Aorta (tissue), 5 donors: Measurements from ENCODE around the gene RSL24D1. TPM values are rescaled to one million over a fixed set of nuclear protein-coding genes. Genes with fewer than 3 reads are reported as not detected.

Source experiments
- ATAC-seq: fragments of 200-7000 bp; cut with Tn5 transposase; one replicate; pipeline ENCODE4 v1.9.1; 2022; ENCODE audit warnings: moderate library complexity; ENCODE audit not compliant: low FRiP score
- DNase-seq, 2 donors: peaks; one replicate each; pipeline ENCODE4 v3.0.0-alpha.2; 2020
- H3K27ac ChIP-seq, 2 donors: one replicate each; pipeline ENCODE4 v1.5.1; 2013; ENCODE audit warnings: low read length in 2 of 2, mild to moderate bottlenecking in 2 of 2, moderate library complexity in 2 of 2, control low read depth in 1 of 2, inconsistent platforms in 1 of 2, low read depth in 1 of 2
- H3K27me3 ChIP-seq, 2 donors: one replicate each; pipeline ENCODE4 v1.6.1; 2013; ENCODE audit warnings: control low read depth in 1 of 2, low read length in 1 of 2, mild to moderate bottlenecking in 1 of 2, moderate library complexity in 1 of 2; ENCODE audit not compliant: insufficient read depth in 2 of 2, control insufficient read depth in 1 of 2
- H3K36me3 ChIP-seq, 2 donors: one replicate each; pipeline ENCODE4 v1.6.1; 2013; ENCODE audit warnings: control low read depth in 1 of 2, low read length in 1 of 2, mild to moderate bottlenecking in 1 of 2; ENCODE audit not compliant: insufficient read depth in 2 of 2, control insufficient read depth in 1 of 2
- H3K4me1 ChIP-seq, 2 donors: one replicate each; pipeline ENCODE4 v1.6.1; 2013; ENCODE audit warnings: low read length in 2 of 2, control low read depth in 1 of 2, mild to moderate bottlenecking in 1 of 2, moderate library complexity in 1 of 2; ENCODE audit not compliant: insufficient read depth in 2 of 2, control insufficient read depth in 1 of 2
- H3K4me3 ChIP-seq, 2 donors: one replicate each; pipeline ENCODE4 v1.5.1; 2013; ENCODE audit warnings: low read length in 2 of 2, control low read depth in 1 of 2, mild to moderate bottlenecking in 1 of 2
- H3K9me3 ChIP-seq: one replicate; pipeline ENCODE4 v1.6.1; 2013; ENCODE audit warnings: mild to moderate bottlenecking, low read length; ENCODE audit not compliant: control insufficient read depth
- WGBS, 2 donors: extraction: QIAGEN DNeasy Blood & Tissue Kit; methylation state at CpG; one replicate each; pipeline ENCODE4 v1.1.7; 2013; 5-methylcytosine and 5-hydroxymethylcytosine counted together
- intact Hi-C, 2 donors: fragments of 100-400 bp; cut with DNase I; formaldehyde crosslinking; loops; one replicate each; pipeline versions ENCODE4 v1.14.2 to v1.15.0; 2022
- long read RNA-seq, 2 donors: library from polyadenylated mRNA; unstranded; transcript quantifications; one replicate each; pipeline ENCODE4 v2.0.0, GENCODE V29; 2020 to 2021
- polyA plus RNA-seq, 2 donors: library from polyadenylated mRNA; stranded (reverse); fragments of 200-250 nt; gene quantifications; one replicate each; pipeline ENCODE4 v1.2.3, GENCODE V29; 2013
- total RNA-seq, 2 donors: library from RNA; stranded (reverse); fragmentation: NEBNext Ultra II Directional; extraction: Animal tissue kit (Norgen Biotek cat#: 25700); gene quantifications; one replicate each; pipeline ENCODE4 v1.2.1, GENCODE V29; 2021
- donor health status: healthy with polysubstance abuse.
- donor health status: Bipolar disorder and iron deficiency.
- donor health status: DM: no; HTN: no; CAD: no.
- donor health status: DM: no; HTN: no; CAD: no.
- donor health status: DM: yes; HTN: yes; CAD: no.

RSL24D1 gene
- total RNA-seq (10 to 100 TPM; 64.9 to 66.4 TPM), polyA plus RNA-seq (100 to 1,000 TPM in 1 of 2 donors, 10 to 100 TPM in 1; 88.0 to 204 TPM)
- long read RNA-seq, donor 1, transcript RSL24D1-201 (6 exons, 2,015 nt), result major isoform, 424 of 435 reads
- long read RNA-seq, donor 1, partial matches to known transcripts, result 4 of 435 reads
- long read RNA-seq, donor 1, other reads (novel, unspliced or antisense), result 7 of 435 reads
- long read RNA-seq, donor 2, transcript RSL24D1-201 (6 exons, 2,015 nt), result major isoform, 45 of 49 reads
- long read RNA-seq, donor 2, partial matches to known transcripts, result 4 of 49 reads
- long read RNA-seq, donor 2, other reads (novel, unspliced or antisense), result 0 of 49 reads

GRCh38 chr15:55196458-55197361 lies at the start of gene RSL24D1:
Gene RSL24D1 (minus strand): TSS chr15:55196941. CDS start chr15:55196890, 51 bp downstream.
- DNase-seq (peak; percentile 98), ATAC-seq (peak; percentile 99)
- intact Hi-C loops, result loop anchor here in 1 of 2 donors (1.0 kb wide), 1 partner anchor 93 kb away; the partner anchor contains the start of gene RAB27A
- WGBS, 2 donors, result 0% methylated on average over 62 of the region's 62 CpGs
- peak within 1 kb of the TSS; percentile 54 to 94 for H3K27ac ChIP-seq
- peaks cover 3 to 5% of the 10 kb centered on the region in 2 donors for H3K4me1 ChIP-seq
- no peaks in the 10 kb centered on the region for H3K27me3 ChIP-seq
- no peaks in the 10 kb centered on the region for H3K36me3 ChIP-seq
- peak within 1 kb of the TSS; percentile 94 to 97 for H3K4me3 ChIP-seq
- no peaks in the 10 kb centered on the region for H3K9me3 ChIP-seq

- H3K27me3 ChIP-seq, result no peaks in the 10 kb centered on the region
- intact Hi-C loops, result no loop called here
- ATAC-seq (no peak), DNase-seq (no peak)
- peaks cover 2 to 4% of the 10 kb centered on the region in 2 donors for H3K36me3 ChIP-seq
- H3K4me3 ChIP-seq, result no peak overlapping the region
- WGBS, 2 donors, result 94% methylated on average over 4 of the region's 4 CpGs
- no peak overlapping the region for H3K27ac ChIP-seq
- H3K4me1 ChIP-seq, result no peaks in the 10 kb centered on the region
- H3K9me3 ChIP-seq, result no peaks in the 10 kb centered on the region
These were observed 48.3 kb upstream of the RSL24D1 start for GRCh38 chr15:55245059-55245458.

DNA sequence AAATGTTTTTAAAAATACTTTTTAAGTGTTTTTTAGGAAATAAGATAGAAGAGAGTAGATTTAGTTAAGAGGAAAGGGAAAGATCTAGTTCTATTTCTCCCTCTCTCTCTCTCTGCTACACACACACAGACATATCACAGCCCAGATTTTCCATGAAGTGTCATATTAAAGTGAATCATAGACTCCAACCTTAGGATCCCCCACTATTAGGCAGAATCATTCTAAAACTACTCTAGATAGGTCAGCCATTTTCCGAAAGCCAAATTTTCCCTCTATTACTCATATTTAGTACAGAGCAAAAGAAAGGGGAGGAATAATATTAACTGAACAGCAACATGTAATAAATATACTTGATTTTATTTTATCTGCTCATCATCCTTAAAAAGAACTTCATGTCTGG lies 45.1 kb upstream of the RSL24D1 start:
- H3K36me3 ChIP-seq, result peaks cover 0 to 4% of the 10 kb centered on the region in 2 donors
- ATAC-seq (no peak), DNase-seq (no peak)
- H3K27ac ChIP-seq, result no peak overlapping the region
- no peak overlapping the region for H3K4me3 ChIP-seq
- intact Hi-C loops, result no loop called here
- no peaks in the 10 kb centered on the region for H3K27me3 ChIP-seq
- H3K9me3 ChIP-seq, result no peaks in the 10 kb centered on the region
- 0 to 84% methylated on average over 1 of the region's 1 CpG for WGBS, 2 donors
- no peaks in the 10 kb centered on the region for H3K4me1 ChIP-seq

- DNase-seq (no peak), ATAC-seq (no peak)
- no peak overlapping the region for H3K27ac ChIP-seq
- no peaks in the 10 kb centered on the region for H3K4me1 ChIP-seq
- 91 to 92% methylated on average over 1 of the region's 1 CpG for WGBS, 2 donors
- H3K36me3 ChIP-seq, result peaks cover 0 to 4% of the 10 kb centered on the region in 2 donors
- no peaks in the 10 kb centered on the region for H3K27me3 ChIP-seq
- H3K9me3 ChIP-seq, result no peaks in the 10 kb centered on the region
- intact Hi-C loops, result no loop called here
- no peak overlapping the region for H3K4me3 ChIP-seq
These were observed 44.4 kb upstream of the RSL24D1 start for GRCh38 chr15:55241186-55241585.

DNA sequence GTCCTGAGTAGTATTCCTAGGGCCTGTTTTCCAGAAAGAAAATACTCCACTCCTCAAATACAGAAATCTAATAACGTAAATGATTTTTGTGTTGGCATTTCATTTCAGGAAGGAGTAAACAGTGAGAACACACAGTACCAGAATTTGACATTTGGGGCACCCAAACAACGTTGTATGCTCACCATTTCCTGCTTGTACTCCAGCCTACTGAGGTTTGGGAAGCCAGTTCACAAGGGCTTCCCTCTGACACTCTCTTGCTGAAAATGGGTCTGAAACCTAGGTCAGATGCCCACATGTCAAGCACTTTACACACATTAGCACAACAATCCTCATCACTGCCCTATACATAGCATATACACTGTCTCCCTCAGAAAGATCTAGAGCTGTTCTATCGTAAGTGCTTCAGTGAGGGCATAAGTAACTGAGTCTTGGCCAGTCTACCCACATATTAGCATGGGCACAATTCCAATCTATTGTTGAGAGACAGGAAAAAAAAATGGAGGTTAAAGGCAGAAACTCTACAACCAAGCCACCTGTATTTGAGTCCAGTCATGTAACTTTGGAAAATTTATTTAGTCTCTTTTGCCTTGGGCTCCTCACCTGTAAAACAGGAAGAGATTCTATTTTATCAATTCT lies 43.5 kb upstream of the RSL24D1 start:
- H3K9me3 ChIP-seq, result no peaks in the 10 kb centered on the region
- H3K4me3 ChIP-seq, result no peak overlapping the region
- intact Hi-C loops, result no loop called here
- ATAC-seq, result no peak
- no peaks in the 10 kb centered on the region for H3K27me3 ChIP-seq
- H3K36me3 ChIP-seq, result peaks cover 0 to 4% of the 10 kb centered on the region in 2 donors
- H3K4me1 ChIP-seq, result no peaks in the 10 kb centered on the region
- no peak for DNase-seq
- no peak overlapping the region for H3K27ac ChIP-seq
- WGBS, 2 donors, result 86 to 90% methylated on average over 3 of the region's 3 CpGs

DNA sequence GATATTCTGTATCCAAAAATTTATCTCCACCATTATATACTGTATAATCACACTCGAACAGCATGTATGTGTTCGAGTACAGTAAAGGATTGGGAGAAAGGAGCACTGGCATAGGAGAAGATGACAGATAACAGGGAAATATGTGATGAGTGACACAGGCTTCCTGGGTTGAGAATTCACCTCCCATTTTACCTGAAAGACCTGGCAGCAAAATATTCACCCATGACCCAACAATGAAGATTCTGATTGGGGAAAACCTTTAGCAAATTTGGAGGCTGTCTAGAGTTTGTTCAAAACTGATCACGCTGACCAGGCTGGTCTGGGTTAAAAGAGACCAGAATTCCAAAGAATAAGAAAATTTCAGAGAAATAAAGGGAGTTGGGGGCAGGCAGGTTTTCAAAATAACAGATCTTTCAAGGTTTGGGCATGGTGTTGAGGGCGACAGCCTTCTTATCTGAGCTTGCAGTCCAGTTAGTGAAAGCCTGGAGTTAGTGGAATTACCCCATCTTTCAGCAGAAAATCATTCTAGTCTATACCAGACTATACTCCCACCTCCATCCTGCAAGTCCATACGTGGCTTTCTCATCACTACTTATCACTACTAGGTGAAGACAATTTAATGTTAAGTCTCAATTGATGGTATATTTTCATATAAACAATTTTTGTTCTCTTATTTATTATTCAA lies 42.8 kb upstream of the RSL24D1 start:
- DNase-seq (no peak), ATAC-seq (no peak)
- Histone ChIP-seq H3K4me3 (no peak overlapping the region), H3K27me3 (no peaks in the 10 kb centered on the region), H3K36me3 (no peaks in the 10 kb centered on the region), H3K9me3 (no peaks in the 10 kb centered on the region), H3K4me1 (no peaks in the 10 kb centered on the region), H3K27ac (no peak overlapping the region)
- intact Hi-C loops, result no loop called here
- 78 to 94% methylated on average over 5 of the region's 5 CpGs for WGBS, 2 donors

- Histone ChIP-seq H3K9me3 (no peaks in the 10 kb centered on the region), H3K27ac (no peak overlapping the region), H3K4me1 (no peaks in the 10 kb centered on the region), H3K36me3 (no peaks in the 10 kb centered on the region), H3K4me3 (no peak overlapping the region), H3K27me3 (no peaks in the 10 kb centered on the region)
- 94 to 95% methylated on average over 2 of the region's 2 CpGs for WGBS, 2 donors
- intact Hi-C loops, result no loop called here
- DNase-seq (no peak), ATAC-seq (no peak)
These were observed 42.1 kb upstream of the RSL24D1 start for GRCh38 chr15:55238877-55239276.
